ENCODE measurements around the gene CDON.

DNA sequence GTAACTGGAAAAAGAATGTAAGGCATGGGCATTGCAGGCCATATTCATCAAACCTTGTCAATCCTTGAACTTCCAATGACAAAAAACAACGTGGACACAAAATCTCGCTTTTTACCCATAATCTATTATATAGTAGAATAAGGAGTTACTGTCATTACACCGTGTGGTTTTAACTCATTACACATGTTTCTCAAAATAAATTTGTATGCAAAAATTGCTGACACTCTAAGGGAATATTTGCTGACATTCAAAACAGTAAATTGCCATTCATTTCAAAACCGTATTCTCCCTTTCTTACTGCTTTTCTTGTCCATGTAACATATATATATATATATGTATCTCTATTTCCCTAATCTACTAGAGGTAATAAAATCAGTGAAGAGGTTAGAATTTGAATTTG, 33.4 kb downstream of the CDON start:
- TF ChIP-seq, protein P1, sequence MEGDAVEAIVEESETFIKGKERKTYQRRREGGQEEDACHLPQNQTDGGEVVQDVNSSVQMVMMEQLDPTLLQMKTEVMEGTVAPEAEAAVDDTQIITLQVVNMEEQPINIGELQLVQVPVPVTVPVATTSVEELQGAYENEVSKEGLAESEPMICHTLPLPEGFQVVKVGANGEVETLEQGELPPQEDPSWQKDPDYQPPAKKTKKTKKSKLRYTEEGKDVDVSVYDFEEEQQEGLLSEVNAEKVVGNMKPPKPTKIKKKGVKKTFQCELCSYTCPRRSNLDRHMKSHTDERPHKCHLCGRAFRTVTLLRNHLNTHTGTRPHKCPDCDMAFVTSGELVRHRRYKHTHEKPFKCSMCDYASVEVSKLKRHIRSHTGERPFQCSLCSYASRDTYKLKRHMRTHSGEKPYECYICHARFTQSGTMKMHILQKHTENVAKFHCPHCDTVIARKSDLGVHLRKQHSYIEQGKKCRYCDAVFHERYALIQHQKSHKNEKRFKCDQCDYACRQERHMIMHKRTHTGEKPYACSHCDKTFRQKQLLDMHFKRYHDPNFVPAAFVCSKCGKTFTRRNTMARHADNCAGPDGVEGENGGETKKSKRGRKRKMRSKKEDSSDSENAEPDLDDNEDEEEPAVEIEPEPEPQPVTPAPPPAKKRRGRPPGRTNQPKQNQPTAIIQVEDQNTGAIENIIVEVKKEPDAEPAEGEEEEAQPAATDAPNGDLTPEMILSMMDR (conservative IDR thresholded peaks at IDR 0.05): no peak
- no peak for TF ChIP-seq ZFX (IDR thresholded peaks at IDR 0.05)
